Pons (tissue), 1 donor: Measurements from ENCODE around the gene SEC62.

ENCODE experiments used
- DNase-seq: peaks from one replicate; pipeline ENCODE4 v3.0.0-alpha.2; 2016; ENCODE audit warnings: low spot score

SEC62 gene

GRCh38 chr3:169966951-169967915 is 626 bp downstream of the SEC62 start:
- DNase-seq, result peak; percentile 41

- no peak for DNase-seq
Measured at GRCh38 chr3:169968224-169968885, 1.7 kb downstream of the SEC62 start.

- peak; percentile 14 for DNase-seq
Measured at GRCh38 chr3:169969174-169970095, 2.8 kb downstream of the SEC62 start.

DNA sequence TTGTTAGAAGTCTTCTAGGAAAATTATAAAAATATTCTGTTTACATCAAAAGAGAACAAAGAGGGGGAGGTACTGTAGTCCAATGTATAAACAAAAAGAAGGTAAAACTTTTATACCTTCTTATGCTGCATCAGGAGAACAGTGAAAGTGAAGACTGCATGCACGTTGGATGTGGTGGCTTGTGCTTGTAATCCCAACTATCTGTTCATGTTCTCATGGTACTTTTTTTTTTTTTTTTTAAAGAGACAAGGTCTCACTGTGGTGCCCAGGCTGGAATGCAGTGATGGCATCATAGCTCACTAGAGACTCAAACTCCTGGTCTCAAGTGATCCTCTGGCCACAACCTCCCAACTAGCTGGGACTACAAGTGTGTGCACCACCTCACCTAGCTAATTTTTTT is 4.2 kb downstream of the SEC62 start:
- no peak for DNase-seq

DNA sequence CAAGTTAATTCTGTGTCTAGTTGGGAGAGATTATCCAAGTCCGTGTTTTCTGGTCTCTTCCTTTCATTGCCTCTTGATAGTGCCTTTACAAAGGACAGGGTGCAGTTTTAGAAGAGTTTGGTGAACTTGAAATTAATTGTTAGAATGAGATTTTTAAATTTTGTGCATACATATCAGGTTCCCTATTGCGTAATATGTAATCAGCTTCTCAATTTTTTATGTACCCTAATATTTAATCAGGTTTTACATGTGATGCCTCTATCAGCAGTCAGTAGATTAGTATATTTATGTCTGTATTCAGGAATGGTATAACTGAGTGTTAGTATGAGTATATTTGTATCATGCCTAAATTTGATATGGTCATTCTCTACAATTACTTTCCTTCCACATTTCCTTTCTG is 4.9 kb downstream of the SEC62 start:
- DNase-seq, result no peak

DNA sequence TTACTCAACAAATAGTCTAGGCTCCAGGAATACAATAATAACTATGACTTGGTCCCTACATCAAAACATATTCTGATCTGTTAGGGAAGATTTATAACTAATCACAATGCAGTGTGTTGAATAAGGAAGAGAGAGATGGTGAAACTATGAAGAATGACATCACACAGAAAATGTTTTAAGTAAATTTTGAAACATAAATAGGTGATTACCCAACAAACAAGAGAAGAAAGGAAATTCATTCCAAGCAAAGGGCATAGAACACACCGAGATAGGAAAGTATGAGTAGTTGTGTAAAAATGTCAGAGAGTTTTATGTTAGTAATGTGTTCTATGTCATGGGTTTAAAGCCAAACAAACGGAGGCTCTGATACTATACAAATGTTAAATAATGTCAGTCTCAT is 13.4 kb downstream of the SEC62 start:
- DNase-seq, result no peak

GRCh38 chr3:169984292-169984691 is 17.7 kb downstream of the SEC62 start:
- DNase-seq, result no peak

GRCh38 chr3:169990431-169990830 is 23.8 kb downstream of the SEC62 start:
- no peak for DNase-seq

DNA sequence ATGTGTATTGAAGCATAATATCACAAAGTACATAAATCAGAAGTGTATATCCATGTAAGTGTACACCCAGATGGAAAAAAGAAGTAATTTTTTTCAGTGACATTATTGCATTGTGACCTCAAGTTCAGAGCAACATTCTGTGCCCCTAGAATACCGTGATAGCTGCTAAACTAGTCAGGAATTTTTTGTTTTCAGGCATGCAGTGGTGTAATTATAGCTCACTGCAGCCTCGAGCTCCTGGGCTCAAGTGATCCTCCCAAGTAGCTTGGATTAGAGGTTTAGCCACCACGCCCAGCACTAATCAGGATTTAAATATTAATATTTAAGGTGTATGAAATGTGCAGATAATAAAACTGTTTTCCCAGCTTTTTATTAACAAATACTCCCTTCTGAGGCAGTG is 25.5 kb downstream of the SEC62 start:
- DNase-seq, result no peak

DNA sequence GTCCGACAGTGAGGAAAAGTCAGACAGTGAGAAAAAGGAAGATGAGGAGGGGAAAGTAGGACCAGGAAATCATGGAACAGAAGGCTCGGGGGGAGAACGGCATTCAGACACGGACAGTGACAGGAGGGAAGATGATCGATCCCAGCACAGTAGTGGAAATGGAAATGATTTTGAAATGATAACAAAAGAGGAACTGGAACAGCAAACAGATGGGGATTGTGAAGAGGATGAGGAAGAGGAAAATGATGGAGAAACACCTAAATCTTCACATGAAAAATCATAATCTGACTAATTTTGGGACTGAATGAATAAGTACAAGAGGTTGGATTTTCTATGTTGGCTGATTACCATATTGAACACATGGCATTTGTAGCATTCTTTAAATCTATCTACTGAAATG is 26.2 kb downstream of the SEC62 start:
- no peak for DNase-seq

- no peak for DNase-seq
Measured at GRCh38 chr3:169993761-169994160, 27.2 kb downstream of the SEC62 start.

DNA sequence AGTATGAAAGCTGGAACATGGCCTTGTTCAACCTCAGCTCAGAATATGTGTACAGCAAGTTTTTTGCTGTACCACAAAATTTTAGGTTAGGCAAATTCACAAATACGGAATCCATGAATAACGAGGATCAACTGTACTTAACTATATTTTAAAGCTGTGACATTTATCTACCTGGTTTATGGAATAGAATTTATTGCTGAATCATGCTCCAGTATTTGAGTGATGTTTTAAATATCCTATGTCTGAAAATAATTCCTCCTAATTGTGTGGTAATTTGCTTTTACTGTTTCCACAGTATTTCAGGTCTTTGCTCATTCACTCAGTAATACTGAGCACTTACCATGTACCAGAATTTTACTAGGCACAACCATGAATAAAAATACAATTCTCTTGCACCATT is 29.5 kb downstream of the SEC62 start:
- no peak for DNase-seq

- no peak for DNase-seq
Measured at GRCh38 chr3:169998668-169999131, 32.1 kb downstream of the SEC62 start.

GRCh38 chr3:169999433-169999832 is 32.8 kb downstream of the SEC62 start:
- no peak for DNase-seq

DNA sequence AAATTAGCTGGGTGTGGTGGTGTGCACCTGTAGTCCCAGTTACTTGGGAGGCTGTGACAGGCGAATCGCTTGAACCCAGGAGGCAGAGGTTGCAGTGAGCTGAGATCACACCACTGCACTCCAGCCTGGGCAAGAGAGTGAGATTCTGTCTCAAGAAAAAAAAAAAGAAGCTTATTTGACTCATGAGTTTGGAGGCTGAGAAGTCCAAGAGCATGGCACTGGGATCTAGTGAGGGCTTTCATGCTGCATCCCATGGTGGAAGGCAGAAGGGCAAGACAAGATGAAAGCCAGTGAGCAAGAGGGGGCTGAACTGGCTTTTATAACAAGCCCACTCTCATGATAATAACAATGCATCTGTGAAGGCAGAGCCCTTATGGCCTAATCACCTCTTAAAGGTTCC is 33.4 kb downstream of the SEC62 start:
- DNase-seq, result no peak

DNA sequence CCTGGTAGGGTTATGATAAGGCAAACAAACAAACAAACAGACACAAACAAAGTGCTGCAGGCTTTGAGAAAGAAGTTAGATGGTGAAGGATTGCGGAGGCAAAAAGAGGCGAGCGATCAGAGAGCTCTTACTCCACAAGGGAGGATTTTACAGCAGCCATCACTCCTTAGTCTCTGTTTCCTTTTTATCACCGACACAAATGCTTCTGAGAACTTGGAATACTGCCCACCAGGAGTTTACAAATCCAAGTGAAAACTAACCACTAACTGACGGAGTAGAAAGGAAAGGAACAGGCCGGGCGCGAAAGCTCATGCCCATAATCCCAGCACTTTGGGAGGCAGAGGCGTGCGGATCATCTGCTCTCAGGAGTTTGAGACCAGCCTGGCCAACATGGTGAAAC is 35.6 kb downstream of the SEC62 start:
- DNase-seq, result no peak

DNA sequence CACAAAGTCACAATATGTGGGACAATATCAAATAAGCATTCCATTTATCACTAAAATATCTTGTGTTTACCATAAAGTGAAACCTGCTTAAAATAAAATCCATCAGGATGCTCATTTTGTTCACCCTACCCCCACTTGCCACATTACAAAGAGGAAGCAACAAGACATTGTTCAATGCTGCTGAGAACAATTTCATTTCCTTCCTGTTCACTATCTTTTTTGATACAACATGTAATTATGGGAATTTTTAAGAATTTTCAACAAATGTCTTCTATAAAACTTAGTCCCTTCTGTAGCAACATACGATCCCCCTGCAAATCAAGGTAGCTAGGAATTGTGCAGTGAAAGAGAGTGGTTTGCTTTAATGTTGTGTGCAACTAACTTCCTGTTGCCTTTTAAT is 36.3 kb downstream of the SEC62 start:
- peak; percentile 19 for DNase-seq

- peak; percentile 65 for DNase-seq
Measured at GRCh38 chr3:170003881-170004356, 37.3 kb downstream of the SEC62 start.

GRCh38 chr3:170007031-170007663 is 40.5 kb downstream of the SEC62 start:
- peak; percentile 38 for DNase-seq

DNA sequence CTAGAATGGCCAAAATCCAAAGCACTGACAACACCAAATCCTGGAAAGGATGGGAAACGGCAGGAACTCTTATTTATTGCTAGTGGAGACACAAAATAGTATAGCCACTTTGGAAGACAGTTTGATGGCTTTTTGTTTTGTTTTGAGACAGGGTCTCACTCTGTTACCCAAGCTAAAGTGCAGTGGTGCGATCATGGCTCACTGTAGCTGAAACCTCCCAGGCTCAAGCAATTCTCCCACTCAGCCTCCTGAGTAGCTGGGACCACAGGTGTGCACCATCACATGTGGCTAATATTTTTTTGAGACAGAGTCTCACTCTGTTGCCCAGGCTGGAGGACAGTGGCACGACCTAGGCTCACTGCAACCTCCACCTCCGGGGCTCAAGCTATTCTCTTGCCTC is 43.9 kb downstream of the SEC62 start:
- no peak for DNase-seq

DNA sequence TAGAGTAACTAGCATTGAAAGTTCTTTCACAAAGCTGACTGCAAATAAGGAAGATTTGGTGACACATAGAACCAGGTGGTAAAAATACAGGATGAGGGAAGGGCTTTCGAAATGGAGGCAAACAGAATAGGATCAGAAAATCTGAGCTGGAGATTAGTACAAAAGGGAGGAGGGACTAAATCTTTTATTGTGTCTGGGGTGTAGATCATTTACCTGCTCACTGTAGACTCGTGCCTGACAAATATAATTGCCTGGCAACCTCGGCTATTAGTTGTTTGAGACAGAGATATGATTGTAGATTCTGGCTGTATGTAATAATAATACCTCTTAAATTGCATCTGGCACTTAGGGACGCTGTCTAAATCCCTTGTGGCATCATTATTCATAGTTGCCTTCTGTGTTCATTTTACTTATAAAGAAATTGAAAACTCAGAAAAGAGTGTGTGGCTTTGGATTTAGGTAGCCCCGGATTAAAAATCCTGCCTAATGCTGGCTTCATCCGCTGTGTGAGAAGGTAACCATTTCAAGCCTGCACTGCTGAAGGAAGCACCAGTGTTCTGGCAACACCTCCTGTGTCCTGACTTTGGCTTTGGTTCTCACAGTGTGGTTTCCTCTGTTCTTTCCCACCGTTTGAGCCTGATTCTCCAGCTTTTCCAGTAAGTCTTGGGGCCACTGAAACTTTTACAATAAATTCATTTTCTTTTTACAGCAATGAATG is 46.2 kb downstream of the SEC62 start:
- DNase-seq, result no peak
